ENCODE measurements around the gene MAFG. TPM values are rescaled to one million over a fixed set of nuclear protein-coding genes. Genes with fewer than 3 reads are reported as not detected.

Gene MAFG
- total and polyA plus RNA-seq, 9 of the 15 experiments (the other 6 are each of a cell fraction or from before 2014, with no cell fraction given), result 1.1 to 58.1 (median 24.9) TPM

GRCh38 chr17:81917565-81918332, 9.8 kb downstream of the MAFG start, which contains the start of gene SIRT7 (continued):
- TF ChIP-seq E2F6 (IDR thresholded peaks at IDR 0.05; ENCODE audit: borderline replicate concordance in 1 of 2, extremely low read depth in 1 of 2, insufficient read depth in 1 of 2, insufficient read length in 1 of 2, low read depth in 1 of 2, low read length in 1 of 2, poor library complexity in 1 of 2, severe bottlenecking in 1 of 2) (peak in 1 of 2 experiments; percentile 52), ZBTB33 (CRISPR knock-in tag; IDR thresholded peaks at IDR 0.05) (peak; percentile 25; the same call in 1 of the 2 replicates), ELK3 (CRISPR knock-in tag; IDR thresholded peaks at IDR 0.05) (no peak), TFAM (CRISPR knock-in tag; conservative IDR thresholded peaks at IDR 0.05) (no peak), CHAMP1 (IDR thresholded peaks at IDR 0.05) (no peak), MAFK (IDR thresholded peaks at IDR 0.05; ENCODE audit: low read length) (no peak), ZBTB7A (IDR thresholded peaks at IDR 0.05; ENCODE audit: borderline replicate concordance, control insufficient read depth, low read depth, low read length) (peak; percentile 38; the same call in 1 of the 2 replicates), RHOXF2B (CRISPR knock-in tag; conservative IDR thresholded peaks at IDR 0.05) (no peak), ZBTB11 (CRISPR knock-in tag; IDR thresholded peaks at IDR 0.05) (peak in 2 of 3 experiments; percentile 35 to 39; a peak in 1 of 6 replicates), DDX20 (tag; IDR thresholded peaks at IDR 0.05; ENCODE audit: low read depth) (no peak), FOXM1 (IDR thresholded peaks at IDR 0.05; ENCODE audit: low read depth) (no peak), FOXM1 (CRISPR knock-in tag; IDR thresholded peaks at IDR 0.05; ENCODE audit: low read depth) (no peak), KDM5B (IDR thresholded peaks at IDR 0.05; ENCODE audit: insufficient replicate concordance, low read depth, low read length) (peak; percentile 26), NFE2 (IDR thresholded peaks at IDR 0.05; ENCODE audit: low read depth) (no peak), PHF8 (IDR thresholded peaks at IDR 0.05; ENCODE audit: borderline replicate concordance, low read length) (peak; percentile 69; the same call in 1 of the 2 replicates)
